LNCaP clone FGC (cell line): Measurements from ENCODE around the gene MYG1.
"Not testable (repeated sequence)": the region's sequence is repeated elsewhere in the genome, so short reads cannot be mapped to it uniquely, and the experiment has no call there.

Experiments used
- DNase-seq: peaks from one replicate; pipeline ENCODE4 v3.0.0-alpha.2; 2011; ENCODE audit warnings: low read depth
- H3K4me3 ChIP-seq: 2 replicates; pipeline ENCODE4 v1.5.1; 2011; ENCODE audit warnings: mild to moderate bottlenecking, low read depth, low read length, control low read depth
- TF ChIP-seq, protein P1 (sequence below): IDR thresholded peaks from 2 replicates; pipeline ENCODE4 v1.5.1; 2012; ENCODE audit warnings: mild to moderate bottlenecking; ENCODE audit not compliant: control insufficient read depth, insufficient read depth; ENCODE audit errors: extremely low read depth

MYG1 gene

DNA sequence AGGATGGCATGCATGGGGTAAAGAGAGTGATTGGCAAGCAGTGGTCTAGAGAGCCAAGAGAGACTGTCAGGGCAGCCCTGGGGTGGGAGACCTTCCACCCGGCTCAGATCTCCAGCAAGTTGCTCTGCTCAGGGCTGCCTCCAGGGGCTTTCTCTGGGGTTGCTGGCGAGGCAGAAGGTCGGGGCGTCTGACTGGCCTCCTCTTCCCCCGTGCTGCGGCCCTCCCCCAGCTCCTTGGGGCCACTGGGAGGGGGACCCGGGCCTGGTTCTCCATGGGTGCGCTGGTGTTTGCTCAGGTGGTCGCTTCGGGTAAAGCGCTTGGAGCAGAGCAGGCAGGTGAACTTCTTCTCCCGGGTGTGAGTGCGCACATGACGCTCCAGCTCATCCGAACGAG, 28.5 kb downstream of the MYG1 start:
- H3K4me3 ChIP-seq = no peak overlapping the region
- TF ChIP-seq, protein P1, sequence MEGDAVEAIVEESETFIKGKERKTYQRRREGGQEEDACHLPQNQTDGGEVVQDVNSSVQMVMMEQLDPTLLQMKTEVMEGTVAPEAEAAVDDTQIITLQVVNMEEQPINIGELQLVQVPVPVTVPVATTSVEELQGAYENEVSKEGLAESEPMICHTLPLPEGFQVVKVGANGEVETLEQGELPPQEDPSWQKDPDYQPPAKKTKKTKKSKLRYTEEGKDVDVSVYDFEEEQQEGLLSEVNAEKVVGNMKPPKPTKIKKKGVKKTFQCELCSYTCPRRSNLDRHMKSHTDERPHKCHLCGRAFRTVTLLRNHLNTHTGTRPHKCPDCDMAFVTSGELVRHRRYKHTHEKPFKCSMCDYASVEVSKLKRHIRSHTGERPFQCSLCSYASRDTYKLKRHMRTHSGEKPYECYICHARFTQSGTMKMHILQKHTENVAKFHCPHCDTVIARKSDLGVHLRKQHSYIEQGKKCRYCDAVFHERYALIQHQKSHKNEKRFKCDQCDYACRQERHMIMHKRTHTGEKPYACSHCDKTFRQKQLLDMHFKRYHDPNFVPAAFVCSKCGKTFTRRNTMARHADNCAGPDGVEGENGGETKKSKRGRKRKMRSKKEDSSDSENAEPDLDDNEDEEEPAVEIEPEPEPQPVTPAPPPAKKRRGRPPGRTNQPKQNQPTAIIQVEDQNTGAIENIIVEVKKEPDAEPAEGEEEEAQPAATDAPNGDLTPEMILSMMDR = no peak
- no peak for DNase-seq

DNA sequence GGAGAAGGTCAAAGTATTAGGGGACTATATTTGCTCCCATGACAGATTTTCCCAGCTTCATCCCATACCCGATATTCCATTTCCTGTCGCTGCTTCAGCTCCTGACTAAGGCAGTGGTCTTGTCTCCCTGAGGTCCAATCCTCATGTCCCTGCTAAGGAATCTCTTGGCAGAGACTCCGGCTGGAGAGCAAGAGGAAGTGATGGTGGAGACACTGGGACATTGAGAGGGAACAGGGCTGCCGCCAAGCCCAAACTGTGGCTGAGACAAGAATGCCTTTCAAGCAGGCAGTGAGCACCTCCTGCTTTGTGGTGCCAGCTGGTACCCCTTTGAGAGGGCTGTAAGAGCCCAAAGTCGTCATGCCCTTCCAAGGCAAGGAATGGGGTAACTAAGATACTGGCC, 31.2 kb downstream of the MYG1 start:
- H3K4me3 ChIP-seq = no peak overlapping the region
- TF ChIP-seq, protein P1 = no peak
- DNase-seq = no peak

DNA sequence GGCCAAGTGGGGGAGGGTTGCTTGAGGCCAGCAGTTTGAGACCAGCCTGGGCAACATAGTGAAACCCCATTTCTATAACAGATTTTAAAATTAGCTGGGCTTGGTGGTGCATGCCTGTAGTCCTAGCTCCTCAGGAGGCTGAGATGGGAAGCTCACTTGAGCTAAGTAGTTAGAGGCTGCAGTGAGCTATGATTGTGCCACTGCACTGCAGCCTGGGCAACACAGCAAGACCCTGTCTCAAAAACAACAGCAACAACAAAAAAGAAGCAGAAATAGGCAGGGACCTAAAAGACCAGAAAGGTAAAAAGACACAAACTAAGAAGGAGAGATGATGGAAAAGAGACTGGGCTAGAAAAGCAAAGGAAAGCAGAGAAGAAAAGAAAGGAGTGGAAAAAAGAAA, 32.8 kb downstream of the MYG1 start:
- not testable (repeated sequence) for DNase-seq, H3K4me3 ChIP-seq

DNA sequence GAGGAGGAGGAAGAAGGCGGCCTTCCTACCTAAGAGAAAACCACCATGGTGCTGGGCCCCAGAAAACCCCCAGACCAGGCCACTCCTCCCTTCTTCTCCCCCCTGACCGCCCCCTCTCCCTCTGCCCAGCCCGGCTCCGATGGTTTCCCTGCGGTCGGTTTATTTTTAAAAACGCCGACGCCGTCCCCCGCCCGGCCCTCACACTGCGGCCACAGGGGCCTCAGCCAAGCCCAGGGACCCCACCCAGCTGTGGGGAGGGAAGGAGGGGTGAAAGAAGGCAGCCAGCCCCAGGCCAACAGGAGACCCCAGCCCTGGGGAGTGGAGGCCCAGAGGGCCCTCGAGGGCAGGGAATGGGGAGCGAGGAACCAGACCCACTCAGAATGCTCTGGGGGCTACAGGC, 33.2 kb downstream of the MYG1 start:
- TF ChIP-seq, protein P1 = no peak
- DNase-seq = no peak
- no peak overlapping the region for H3K4me3 ChIP-seq

DNA sequence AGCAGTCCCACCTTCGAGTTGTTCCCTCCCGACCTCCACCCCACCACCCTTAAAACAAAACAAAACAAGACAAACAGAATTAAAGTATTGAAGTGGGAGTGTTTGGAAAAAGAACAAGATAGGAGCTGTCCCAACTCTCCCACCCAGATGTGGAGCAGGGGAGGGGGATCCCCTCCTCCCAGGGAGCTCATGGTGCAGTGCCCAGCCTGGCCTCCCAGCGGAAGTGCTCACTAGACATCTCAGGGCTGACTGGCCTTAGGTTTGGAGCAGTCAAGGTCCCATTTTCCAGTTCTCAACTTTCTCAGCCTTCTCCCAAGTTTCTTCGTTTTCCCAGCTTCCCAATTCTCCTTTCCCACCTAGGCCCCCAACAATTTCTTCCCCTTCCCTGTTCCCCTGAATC, 33.8 kb downstream of the MYG1 start:
- no peak overlapping the region for H3K4me3 ChIP-seq
- DNase-seq = no peak
- TF ChIP-seq, protein P1 = no peak

DNA sequence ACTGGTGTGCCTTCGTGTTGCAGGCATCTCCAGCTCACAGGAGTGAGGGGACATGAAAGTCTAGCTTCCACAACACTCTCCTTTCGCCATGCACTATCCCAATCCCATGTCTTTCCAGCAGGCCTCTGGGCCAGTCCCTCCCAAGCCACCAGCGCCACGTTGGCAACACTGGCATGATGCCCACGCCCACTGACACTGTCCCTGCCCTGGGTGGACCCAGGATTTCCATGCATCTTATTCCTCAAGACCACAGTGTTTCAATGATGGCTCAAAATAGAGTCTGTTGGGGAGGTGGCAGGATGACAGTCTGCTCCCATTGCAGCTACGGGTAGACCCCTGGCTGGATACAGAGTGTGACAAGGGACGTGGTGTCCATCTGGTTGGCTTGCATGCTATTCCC, 34.4 kb downstream of the MYG1 start:
- TF ChIP-seq, protein P1 = no peak
- no peak for DNase-seq
- H3K4me3 ChIP-seq = no peak overlapping the region

DNA sequence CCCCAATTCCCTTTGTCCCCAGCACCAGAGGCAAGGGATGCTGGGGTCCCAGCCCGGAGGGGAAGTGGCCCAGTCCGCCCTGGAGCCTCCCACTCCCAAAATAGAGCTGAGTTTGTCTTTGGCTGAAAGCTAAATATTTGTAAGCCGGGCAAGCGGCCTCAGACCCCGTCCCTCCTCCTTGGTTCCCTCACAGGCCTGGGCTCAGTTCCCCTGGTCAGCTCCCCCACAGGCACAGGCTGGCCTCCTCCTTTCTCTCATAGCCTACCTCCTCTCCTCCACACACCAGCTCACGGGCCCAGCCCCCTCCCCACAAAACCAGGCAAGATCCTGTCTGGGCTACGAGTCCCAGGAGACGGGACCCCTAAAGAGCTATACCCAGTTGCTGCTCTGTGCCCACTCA, 35.3 kb downstream of the MYG1 start:
- TF ChIP-seq, protein P1 = no peak
- no peak for DNase-seq

More for the DNA sequence above, 35.3 kb downstream of the MYG1 start:
- H3K4me3 ChIP-seq = no peak overlapping the region
